Mucosa of rectum (tissue), 2 donors: ENCODE data around the gene KMT2C.

Experiments used
- H3K27ac ChIP-seq, 2 donors: one replicate each; pipeline ENCODE4 v1.7.0; 2013; ENCODE audit warnings: inconsistent platforms in 2 of 2, low read depth in 2 of 2, low read length in 2 of 2
- H3K27me3 ChIP-seq, 2 donors: one replicate each; pipeline ENCODE4 v1.7.0; 2013; ENCODE audit warnings: low read length in 2 of 2; ENCODE audit not compliant: control insufficient read depth in 2 of 2, insufficient read depth in 2 of 2
- H3K36me3 ChIP-seq, 2 donors: one replicate each; pipeline ENCODE4 v1.7.0; 2013; ENCODE audit warnings: low read length in 2 of 2; ENCODE audit not compliant: control insufficient read depth in 2 of 2, insufficient read depth in 2 of 2
- H3K4me1 ChIP-seq, 2 donors: one replicate each; pipeline ENCODE4 v1.7.0; 2013; ENCODE audit warnings: low read length in 2 of 2, mild to moderate bottlenecking in 1 of 2; ENCODE audit not compliant: control insufficient read depth in 2 of 2, insufficient read depth in 2 of 2
- H3K4me3 ChIP-seq, 2 donors: one replicate each; pipeline ENCODE4 v1.7.0; 2013; ENCODE audit warnings: low read length in 2 of 2
- H3K9ac ChIP-seq, 2 donors: one replicate each; pipeline ENCODE4 v1.7.0; 2013; ENCODE audit warnings: low read length in 2 of 2, low read depth in 1 of 2, mild to moderate bottlenecking in 1 of 2
- H3K9me3 ChIP-seq, 2 donors: one replicate each; pipeline ENCODE4 v1.7.0; 2013; ENCODE audit warnings: low read length in 2 of 2; ENCODE audit not compliant: control insufficient read depth in 2 of 2
- donor health status: healthy.
- donor health status: Normal muscosa, but diverticular disease.

Gene KMT2C

DNA sequence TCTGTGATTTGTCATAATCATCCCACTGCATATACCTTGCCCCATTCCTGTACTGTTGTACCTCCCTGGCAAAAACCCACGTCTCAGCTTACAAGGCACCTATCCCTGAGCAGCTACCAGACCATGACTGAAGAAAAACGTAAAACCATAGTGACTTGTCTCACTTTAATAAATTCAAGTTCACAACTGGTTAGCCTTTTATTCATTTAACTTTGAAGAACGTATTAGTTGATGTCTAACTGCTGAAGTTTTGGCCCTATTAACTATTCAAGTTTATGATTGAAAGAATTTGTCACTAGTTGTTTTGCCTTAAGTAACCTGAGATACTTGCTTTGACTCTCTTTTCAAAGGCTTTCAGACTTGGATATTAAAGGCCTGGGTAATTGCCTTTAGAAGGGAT lies 350.7 kb downstream of the KMT2C start:
- H3K9me3 ChIP-seq, result peaks cover 2 to 4% of the 10 kb centered on the region in 2 donors
- no peaks in the 10 kb centered on the region for H3K36me3 ChIP-seq
- no peak overlapping the region for H3K27ac ChIP-seq
- H3K27me3 ChIP-seq, result no peaks in the 10 kb centered on the region
- no peaks in the 10 kb centered on the region for H3K4me1 ChIP-seq
- no peak overlapping the region for H3K9ac ChIP-seq
- H3K4me3 ChIP-seq, result no peak overlapping the region
